H9 (cell line): ENCODE data around the gene KCNA5. TPM values are rescaled to one million over a fixed set of nuclear protein-coding genes. Genes with fewer than 3 reads are reported as not detected.

ENCODE experiments used
- DNase-seq: peaks from one replicate; pipeline ENCODE4 v3.0.0-alpha.2; 2017
- H2AFZ ChIP-seq: one replicate; pipeline ENCODE4 v1.6.1; 2013; ENCODE audit warnings: mild to moderate bottlenecking, low read length, control low read depth, moderate library complexity
- H2AK5ac ChIP-seq: 2 replicates; pipeline ENCODE4 v1.6.1; 2013; ENCODE audit warnings: low read length, control low read depth, mixed read lengths; ENCODE audit not compliant: insufficient read length
- H2BK120ac ChIP-seq: one replicate; pipeline ENCODE4 v1.6.1; 2013; ENCODE audit warnings: low read depth, mild to moderate bottlenecking, low read length, control low read depth, inconsistent platforms; ENCODE audit not compliant: poor library complexity, severe bottlenecking
- H2BK12ac ChIP-seq: 2 replicates; pipeline ENCODE4 v1.6.1; 2013; ENCODE audit warnings: low read length, control low read depth, mixed read lengths, low read depth; ENCODE audit not compliant: insufficient read length
- H2BK15ac ChIP-seq: 2 replicates; pipeline ENCODE4 v1.6.1; 2013; ENCODE audit warnings: low read depth, low read length, control low read depth
- H2BK20ac ChIP-seq: one replicate; pipeline ENCODE4 v1.6.1; 2013; ENCODE audit warnings: low read depth, mild to moderate bottlenecking, low read length, control low read depth, inconsistent platforms; ENCODE audit not compliant: poor library complexity, severe bottlenecking
- H2BK5ac ChIP-seq: 2 replicates; pipeline ENCODE4 v1.6.1; 2013; ENCODE audit warnings: low read length, control low read depth, mixed read lengths; ENCODE audit not compliant: insufficient read length
- H3K14ac ChIP-seq: 2 replicates; pipeline ENCODE4 v1.6.1; 2013; ENCODE audit warnings: low read length, control low read depth; ENCODE audit not compliant: insufficient read depth
- H3K18ac ChIP-seq: 2 replicates; pipeline ENCODE4 v1.6.1; 2013; ENCODE audit warnings: low read depth, mild to moderate bottlenecking, mixed read lengths, low read length, control low read depth; ENCODE audit not compliant: insufficient read length
- H3K23ac ChIP-seq: 2 replicates; pipeline ENCODE4 v1.6.1; 2013; ENCODE audit warnings: low read length, control low read depth, mixed read lengths, low read depth; ENCODE audit not compliant: insufficient read length
- H3K23me2 ChIP-seq: 2 replicates; pipeline ENCODE4 v1.6.1; 2013; ENCODE audit warnings: low read depth, mild to moderate bottlenecking, mixed read lengths, low read length, control low read depth; ENCODE audit not compliant: insufficient read length, poor library complexity, severe bottlenecking
- H3K27ac ChIP-seq: 2 replicates; pipeline ENCODE4 v1.5.1; 2013; ENCODE audit warnings: low read length, control low read depth, mixed read lengths, low read depth; ENCODE audit not compliant: insufficient read length
- H3K27me3 ChIP-seq: 2 replicates; pipeline ENCODE4 v1.6.1; 2013; ENCODE audit warnings: low read length, control low read depth, inconsistent platforms; ENCODE audit not compliant: insufficient read depth
- H3K4ac ChIP-seq: 2 replicates; pipeline ENCODE4 v1.6.1; 2013; ENCODE audit warnings: low read depth, mild to moderate bottlenecking, control low read depth, inconsistent platforms, low read length, moderate library complexity
- H3K4me1 ChIP-seq: 2 replicates; pipeline ENCODE4 v1.6.1; 2013; ENCODE audit warnings: low read length, control low read depth, inconsistent platforms; ENCODE audit not compliant: insufficient read depth
- H3K4me2 ChIP-seq: 2 replicates; pipeline ENCODE4 v1.6.1; 2013; ENCODE audit warnings: low read length, control low read depth, mixed read lengths; ENCODE audit not compliant: insufficient read length, insufficient read depth
- H3K56ac ChIP-seq: 2 replicates; pipeline ENCODE4 v1.6.1; 2013; ENCODE audit warnings: low read depth, mild to moderate bottlenecking, mixed read lengths, low read length, control low read depth; ENCODE audit not compliant: insufficient read length
- H3K79me1 ChIP-seq: 2 replicates; pipeline ENCODE4 v1.6.1; 2013; ENCODE audit warnings: low read depth, mild to moderate bottlenecking, moderate library complexity, low read length, control low read depth, inconsistent platforms; ENCODE audit not compliant: insufficient read depth, poor library complexity, severe bottlenecking
- H3K79me2 ChIP-seq: 2 replicates; pipeline ENCODE4 v1.6.1; 2013; ENCODE audit warnings: low read length, control low read depth, inconsistent platforms; ENCODE audit not compliant: insufficient read depth
- H3K9ac ChIP-seq: 2 replicates; pipeline ENCODE4 v1.6.1; 2013; ENCODE audit warnings: low read length, control low read depth, mixed read lengths; ENCODE audit not compliant: insufficient read length; ENCODE audit errors: extremely low read depth
- H3K9me3 ChIP-seq: one replicate; pipeline ENCODE4 v1.6.1; 2013; ENCODE audit warnings: low read depth, low read length, inconsistent platforms; ENCODE audit not compliant: control insufficient read depth
- H3T11ph ChIP-seq: one replicate; pipeline ENCODE4 v1.6.1; 2013; ENCODE audit warnings: mild to moderate bottlenecking, low read length, control low read depth, inconsistent platforms
- H4K20me1 ChIP-seq: one replicate; pipeline ENCODE4 v1.6.1; 2013; ENCODE audit not compliant: control insufficient read depth, insufficient read length, insufficient read depth
- H4K5ac ChIP-seq: 2 replicates; pipeline ENCODE4 v1.6.1; 2013; ENCODE audit warnings: low read depth, mild to moderate bottlenecking, mixed read lengths, low read length, control low read depth; ENCODE audit not compliant: insufficient read length
- H4K8ac ChIP-seq: replicated peaks from 2 replicates; pipeline ENCODE4 v1.6.1; 2013; ENCODE audit warnings: low read length, control low read depth, mixed read lengths, low read depth; ENCODE audit not compliant: insufficient read length
- H4K91ac ChIP-seq: 2 replicates; pipeline ENCODE4 v1.6.1; 2013; ENCODE audit warnings: low read depth, mild to moderate bottlenecking, moderate library complexity, mixed read lengths, low read length, control low read depth; ENCODE audit not compliant: insufficient read length
- H3K27ac Mint-ChIP-seq, 3 experiments: 2 replicates in 2 of 3; 3 replicates in 1 of 3; pipeline ENCODE4 v1.8.0; 2020 to 2021; ENCODE audit warnings: mixed read lengths in 3 of 3, mild to moderate bottlenecking in 1 of 3, moderate library complexity in 1 of 3
- H3K27me3 Mint-ChIP-seq: 2 replicates; pipeline ENCODE4 v1.8.0; 2021; ENCODE audit warnings: low read depth, mild to moderate bottlenecking, moderate library complexity, mixed read lengths
- H3K36me3 Mint-ChIP-seq, 3 experiments: 2 replicates in 2 of 3; 3 replicates in 1 of 3; pipeline ENCODE4 v1.8.0; 2020 to 2021; ENCODE audit warnings: low read depth in 3 of 3, mixed read lengths in 3 of 3; ENCODE audit not compliant: insufficient read depth in 1 of 3
- H3K4me1 Mint-ChIP-seq, 2 experiments: 2 replicates each; pipeline ENCODE4 v1.8.0; 2020; ENCODE audit warnings: mixed read lengths in 2 of 2
- H3K4me3 Mint-ChIP-seq, 2 experiments: 2 replicates in 1 of 2; 3 replicates in 1 of 2; pipeline ENCODE4 v1.8.0; 2020 to 2021; ENCODE audit warnings: mild to moderate bottlenecking in 2 of 2, mixed read lengths in 2 of 2, moderate library complexity in 1 of 2
- H3K9me3 Mint-ChIP-seq, 2 experiments: 2 replicates in 1 of 2; 3 replicates in 1 of 2; pipeline ENCODE4 v1.8.0; 2020; ENCODE audit warnings: mild to moderate bottlenecking in 2 of 2, mixed read lengths in 2 of 2, moderate library complexity in 1 of 2
- CTCF ChIP-seq: fragments of 200-600 bp; sonication (generic); conservative IDR thresholded peaks from 3 replicates; pipeline ENCODE4 v1.8.0; 2021; ENCODE audit warnings: antibody characterized with exemption, mild to moderate bottlenecking
- WGBS: extraction: QIAGEN DNeasy Blood & Tissue Kit; methylation state at CpG from one replicate; pipeline ENCODE4 v1.1.7; 2013; ENCODE audit warnings: missing lambda C conversion rate, low lambda C conversion rate, mixed read lengths; ENCODE audit not compliant: insufficient read length; ENCODE audit errors: extremely low coverage; 5-methylcytosine and 5-hydroxymethylcytosine counted together
- total RNA-seq: library from RNA; stranded (reverse); gene quantifications from 2 replicates; pipeline ENCODE4 v1.2.1, GENCODE V29; 2021

The KCNA5 gene
- total RNA-seq, 1 experiment from 2014 or later, result 0.22 TPM

GRCh38 chr12:5033883-5034282, 9.8 kb upstream of the KCNA5 start:
- Histone ChIP-seq H3K79me2 (no peaks in the 10 kb centered on the region), H3K9ac (no peak overlapping the region), H2BK12ac (no peak overlapping the region), H2AFZ (no peak overlapping the region), H3K23me2 (no peaks in the 10 kb centered on the region), H4K5ac (no peak overlapping the region), H3K4me2 (no peak overlapping the region), H3K27me3 (no peaks in the 10 kb centered on the region), H3K18ac (no peak overlapping the region), H4K20me1 (no peaks in the 10 kb centered on the region), H2BK120ac (no peak overlapping the region), H3K4ac (no peak overlapping the region), H3K9me3 (no peaks in the 10 kb centered on the region), H3K23ac (no peak overlapping the region), H3K56ac (no peak overlapping the region), H2BK5ac (no peak overlapping the region), H4K8ac (no peak overlapping the region), H3K79me1 (no peaks in the 10 kb centered on the region), H3K14ac (no peak overlapping the region), H3K4me1 (peaks cover 4% of the 10 kb centered on the region; the same call in 1 of the 2 replicates), H2AK5ac (no peak overlapping the region), H3T11ph (no peak overlapping the region), H2BK20ac (no peak overlapping the region), H2BK15ac (no peak overlapping the region), H4K91ac (no peak overlapping the region), H3K27ac (no peak overlapping the region)
- Mint-ChIP-seq H3K27ac (no peak overlapping the region), H3K4me3 (no peak overlapping the region), H3K9me3 (0 out of 5 replicates have a peak, but pooled peaks cover 0 to 5% of the 10 kb centered on the region in 2 experiments), H3K27me3 (peaks cover 16% of the 10 kb centered on the region), H3K4me1 (peaks cover 16 to 19% of the 10 kb centered on the region in 2 experiments), H3K36me3 (peaks cover 0 to 5% (median 0%) of the 10 kb centered on the region in 3 experiments; a peak in 2 of 7 replicates)
- no peak for TF ChIP-seq CTCF
- no CpG with 5 or more reads among the region's 1 CpG for WGBS
- no peak for DNase-seq
